ENCODE results near the gene SNAP25.

DNA sequence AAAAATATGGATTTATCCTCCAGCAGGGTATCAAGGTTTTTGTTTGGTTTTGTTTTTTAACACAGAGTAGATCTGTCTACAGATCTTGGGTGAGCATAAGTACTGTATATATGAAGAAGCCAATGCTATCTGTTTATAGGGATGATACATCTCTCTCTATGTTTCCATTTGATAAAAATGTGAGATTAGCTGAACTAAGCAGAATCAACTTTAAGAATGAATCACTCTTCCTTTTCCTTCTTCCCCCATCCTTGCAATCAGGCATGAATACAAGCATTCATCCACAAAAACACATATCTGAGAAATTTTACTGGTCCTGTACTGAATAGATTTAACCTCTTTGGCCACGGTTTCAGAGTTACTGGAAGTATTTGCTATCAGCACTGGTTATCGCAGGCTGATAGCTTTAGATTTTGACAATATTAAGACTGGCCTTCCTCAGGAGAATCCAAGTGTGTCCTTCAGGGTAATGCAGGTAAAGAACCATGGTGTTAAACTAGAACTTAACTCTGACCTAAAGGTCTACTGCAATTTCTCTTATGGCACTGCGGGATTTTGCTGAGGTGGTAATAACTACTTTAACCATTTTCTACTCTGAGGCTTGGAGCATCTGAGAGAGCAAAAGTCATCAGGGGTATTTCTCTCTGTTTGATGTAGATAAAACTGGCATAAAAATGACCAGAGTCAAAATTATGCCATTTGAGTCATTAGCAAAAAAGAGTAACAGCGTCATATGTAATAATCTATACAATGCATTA, 1.5 kb downstream of the SNAP25 start:
- TF ChIP-seq YY1 (IDR thresholded peaks at IDR 0.05; ENCODE audit: insufficient read depth, insufficient read length) (no peak), SUZ12 (IDR thresholded peaks at IDR 0.05; ENCODE audit: extremely low read depth, insufficient read depth, insufficient read length) (no peak)
